ENCODE measurements around the gene ZNF791.

Gene ZNF791

DNA sequence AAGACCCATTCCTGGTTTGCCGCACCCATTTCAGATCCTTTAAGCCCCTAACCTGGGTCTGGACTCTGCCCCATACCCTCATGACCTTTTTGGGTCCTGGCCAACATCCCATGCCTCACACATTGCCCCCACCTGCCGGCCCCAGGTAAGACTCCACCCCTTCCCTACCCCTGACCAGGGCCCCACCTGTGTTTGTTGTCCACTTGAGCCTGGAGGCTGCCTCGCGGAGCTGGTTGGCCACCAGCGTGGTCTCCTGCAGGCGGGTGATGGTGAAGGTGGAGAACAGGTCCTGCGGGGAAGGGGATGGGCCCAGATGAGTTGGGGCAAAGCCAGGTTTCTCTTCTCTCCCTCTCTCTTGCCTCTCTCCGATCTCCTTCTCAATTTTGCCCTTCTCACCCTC lies 36.3 kb downstream of the ZNF791 start:
- no peak overlapping the region for H3K4me3 ChIP-seq (ENCODE audit: low read depth, low read length)
- TF ChIP-seq, protein P1, sequence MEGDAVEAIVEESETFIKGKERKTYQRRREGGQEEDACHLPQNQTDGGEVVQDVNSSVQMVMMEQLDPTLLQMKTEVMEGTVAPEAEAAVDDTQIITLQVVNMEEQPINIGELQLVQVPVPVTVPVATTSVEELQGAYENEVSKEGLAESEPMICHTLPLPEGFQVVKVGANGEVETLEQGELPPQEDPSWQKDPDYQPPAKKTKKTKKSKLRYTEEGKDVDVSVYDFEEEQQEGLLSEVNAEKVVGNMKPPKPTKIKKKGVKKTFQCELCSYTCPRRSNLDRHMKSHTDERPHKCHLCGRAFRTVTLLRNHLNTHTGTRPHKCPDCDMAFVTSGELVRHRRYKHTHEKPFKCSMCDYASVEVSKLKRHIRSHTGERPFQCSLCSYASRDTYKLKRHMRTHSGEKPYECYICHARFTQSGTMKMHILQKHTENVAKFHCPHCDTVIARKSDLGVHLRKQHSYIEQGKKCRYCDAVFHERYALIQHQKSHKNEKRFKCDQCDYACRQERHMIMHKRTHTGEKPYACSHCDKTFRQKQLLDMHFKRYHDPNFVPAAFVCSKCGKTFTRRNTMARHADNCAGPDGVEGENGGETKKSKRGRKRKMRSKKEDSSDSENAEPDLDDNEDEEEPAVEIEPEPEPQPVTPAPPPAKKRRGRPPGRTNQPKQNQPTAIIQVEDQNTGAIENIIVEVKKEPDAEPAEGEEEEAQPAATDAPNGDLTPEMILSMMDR (IDR thresholded peaks at IDR 0.05; ENCODE audit: borderline replicate concordance, insufficient read depth, low read depth, low read length) = no peak

DNA sequence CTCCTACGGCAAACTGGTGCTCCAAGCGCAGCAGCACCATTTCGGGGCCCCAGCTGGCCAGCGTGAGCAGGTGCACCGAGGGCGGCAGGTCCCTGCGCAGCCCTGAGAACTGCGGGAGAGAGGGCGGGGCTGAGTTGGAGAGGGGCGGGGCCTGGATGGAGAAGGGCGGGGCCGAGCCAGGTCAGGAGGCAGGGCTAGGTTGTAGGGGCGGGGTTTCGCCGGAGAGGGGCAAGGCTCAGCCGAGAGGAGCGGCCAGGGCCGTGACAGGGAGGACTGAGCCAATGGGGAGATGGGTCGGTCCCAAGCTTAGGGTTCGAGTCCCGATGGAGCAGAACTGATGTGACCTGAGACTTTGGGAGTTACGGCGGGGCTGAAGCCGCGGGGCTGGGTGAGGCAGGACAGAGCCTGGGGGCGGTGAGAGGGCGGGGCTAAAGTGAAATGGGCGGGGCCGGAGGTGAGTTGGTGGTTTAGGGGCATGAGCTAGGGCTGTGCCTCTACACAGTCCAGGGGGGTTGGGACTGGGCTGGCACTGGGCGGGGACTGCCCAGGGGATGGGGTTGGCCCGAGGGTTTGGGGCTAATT lies 36.9 kb downstream of the ZNF791 start:
- no peak overlapping the region for H3K4me3 ChIP-seq (ENCODE audit: low read depth, low read length)

DNA sequence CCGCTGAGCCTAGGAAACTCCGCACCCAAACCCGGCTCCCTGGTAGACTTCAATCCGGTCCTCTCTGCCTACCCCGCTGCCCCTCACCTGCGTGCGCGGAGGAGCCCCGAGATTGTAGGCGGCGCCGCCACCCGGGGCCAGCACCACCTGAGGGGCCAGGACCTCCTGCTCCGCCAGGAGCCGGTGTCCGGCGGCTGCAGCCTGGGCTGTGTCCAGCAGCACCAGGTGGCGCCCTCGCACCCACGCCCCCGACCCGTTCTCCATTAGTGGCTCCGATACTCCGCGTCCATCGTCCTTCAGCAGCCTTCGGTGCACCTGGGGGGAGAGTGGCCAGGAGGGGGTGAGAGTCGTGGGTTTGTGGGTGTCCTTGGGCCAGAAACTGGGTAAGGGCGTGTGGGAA lies 37.4 kb downstream of the ZNF791 start:
- H3K4me3 ChIP-seq (ENCODE audit: low read depth, low read length) = no peak overlapping the region
- TF ChIP-seq, protein P1 (IDR thresholded peaks at IDR 0.05; ENCODE audit: borderline replicate concordance, insufficient read depth, low read depth, low read length) = no peak

More for the DNA sequence above, 36.9 kb downstream of the ZNF791 start:
- TF ChIP-seq, protein P1 (IDR thresholded peaks at IDR 0.05; ENCODE audit: borderline replicate concordance, insufficient read depth, low read depth, low read length) = no peak

DNA sequence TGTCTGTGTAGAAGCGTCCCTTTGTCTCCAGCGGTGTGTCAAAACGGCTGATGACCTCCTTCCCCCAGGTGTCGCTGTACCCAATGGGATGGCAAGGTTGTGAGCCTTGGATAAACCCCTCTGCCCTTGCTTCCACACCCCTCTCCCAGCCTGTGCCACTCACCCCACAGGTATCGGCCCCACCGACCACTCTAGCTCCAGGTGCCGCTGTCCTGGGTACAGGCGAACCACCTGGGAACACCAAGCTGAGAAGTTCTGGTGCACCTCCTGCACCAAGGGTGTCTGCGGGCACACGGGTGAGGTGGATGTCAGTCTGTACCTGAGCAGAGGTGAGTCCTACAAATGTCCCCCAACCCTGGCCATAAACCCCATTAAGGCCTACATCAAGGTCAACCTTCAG lies 39.2 kb downstream of the ZNF791 start:
- TF ChIP-seq, protein P1 (IDR thresholded peaks at IDR 0.05; ENCODE audit: borderline replicate concordance, insufficient read depth, low read depth, low read length) = no peak
- no peak overlapping the region for H3K4me3 ChIP-seq (ENCODE audit: low read depth, low read length)

DNA sequence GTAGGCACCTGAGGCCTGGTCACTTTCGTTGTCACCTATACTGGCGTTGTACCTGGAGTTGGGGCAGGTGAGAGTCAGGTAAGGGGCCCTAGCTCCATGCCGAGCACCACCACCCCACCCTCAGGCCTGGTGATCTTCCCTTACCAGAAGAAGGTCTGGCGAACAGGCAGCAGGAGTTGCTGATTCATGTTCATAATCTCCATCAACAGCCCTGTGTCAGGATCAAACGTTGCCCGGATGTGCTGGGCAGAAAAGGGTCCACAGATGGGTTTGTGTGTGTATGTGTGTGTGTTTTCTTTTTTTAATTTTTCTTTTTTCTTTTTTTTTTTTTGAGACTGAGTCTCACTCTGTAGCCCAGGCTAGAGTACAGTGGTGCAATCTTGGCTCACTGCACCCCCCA lies 41.5 kb downstream of the ZNF791 start:
- TF ChIP-seq, protein P1 (IDR thresholded peaks at IDR 0.05; ENCODE audit: borderline replicate concordance, insufficient read depth, low read depth, low read length) = no peak
- no peak overlapping the region for H3K4me3 ChIP-seq (ENCODE audit: low read depth, low read length)

DNA sequence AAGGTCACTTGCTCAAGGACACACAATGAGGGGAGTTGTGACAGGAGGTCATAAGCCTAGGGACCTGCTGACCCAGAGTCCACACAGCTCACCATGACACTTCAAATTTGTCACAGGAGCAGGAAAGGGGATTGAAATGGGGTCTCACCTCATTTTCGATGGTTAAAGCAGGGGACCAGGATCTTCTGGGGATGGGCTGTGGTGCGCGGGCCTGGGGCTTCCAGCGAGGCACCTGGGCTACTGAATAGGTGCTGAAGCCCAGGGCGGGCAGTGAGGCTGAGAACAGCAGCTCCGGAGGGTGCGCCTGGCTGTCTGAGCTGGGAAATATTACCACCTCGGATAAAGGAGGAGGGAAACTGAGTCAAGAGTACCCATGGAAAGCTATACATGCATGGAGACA lies 44.8 kb downstream of the ZNF791 start:
- TF ChIP-seq, protein P1 (IDR thresholded peaks at IDR 0.05; ENCODE audit: borderline replicate concordance, insufficient read depth, low read depth, low read length) = no peak
- no peak overlapping the region for H3K4me3 ChIP-seq (ENCODE audit: low read depth, low read length)

DNA sequence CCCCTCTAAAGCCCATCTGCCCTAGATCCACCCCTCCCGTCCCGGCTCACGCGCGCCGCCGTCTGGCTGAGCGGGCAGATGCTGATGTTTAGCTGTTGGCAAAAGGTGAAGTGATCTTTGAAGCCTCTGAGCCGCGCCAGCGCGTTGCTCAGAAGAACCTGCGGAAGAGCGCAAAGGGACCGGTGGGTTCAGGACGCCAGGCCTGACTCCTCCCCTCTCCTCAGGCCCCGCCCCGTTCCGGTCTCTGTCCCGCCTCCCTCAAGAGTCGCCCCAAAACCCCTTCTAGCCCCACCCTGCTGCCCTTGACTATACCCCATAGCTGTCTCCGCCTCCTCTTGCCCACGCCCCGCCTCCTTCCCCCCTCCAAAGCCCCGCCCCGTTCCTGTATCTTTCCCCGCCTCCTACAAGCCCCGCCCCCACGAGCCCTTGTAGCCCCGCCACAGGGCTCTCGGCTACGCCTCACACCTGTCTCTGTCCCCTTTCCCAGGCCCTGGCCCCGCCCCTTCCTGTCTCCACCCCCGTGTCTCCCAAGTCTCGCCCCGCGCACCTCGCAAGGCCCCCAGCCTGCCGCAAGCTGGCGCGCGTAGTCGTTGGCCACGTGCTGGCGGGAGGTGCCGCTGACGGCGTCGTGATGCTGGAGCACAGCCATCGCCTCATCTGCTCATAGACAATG lies 46.3 kb downstream of the ZNF791 start:
- TF ChIP-seq, protein P1 (IDR thresholded peaks at IDR 0.05; ENCODE audit: borderline replicate concordance, insufficient read depth, low read depth, low read length) = no peak
- H3K4me3 ChIP-seq (ENCODE audit: low read depth, low read length) = no peak overlapping the region

Measured in GM12875 (cell line).